Hippocampal formation (tissue), 2 donors: ENCODE measurements around the gene NDFIP2.
A peak's percentile ranks its signal among the peaks of the same experiment; 100 is the strongest.

Source experiments
- DNase-seq, 2 donors: peaks; one replicate each; lab custom pipeline; 2025; lab: John Stamatoyannopoulos, UW

NDFIP2 gene

GRCh38 chr13:79497064-79497463 lies 16.1 kb downstream of the NDFIP2 start:
- DNase-seq = no peak

- no peak for DNase-seq
Measured at GRCh38 chr13:79497852-79498251, 16.9 kb downstream of the NDFIP2 start.

- DNase-seq = no peak
Measured at GRCh38 chr13:79500829-79501228, 19.9 kb downstream of the NDFIP2 start.

- DNase-seq = no peak
Measured at GRCh38 chr13:79501538-79502232, 20.7 kb downstream of the NDFIP2 start.

GRCh38 chr13:79502859-79503468 lies 22.0 kb downstream of the NDFIP2 start:
- DNase-seq = peak in 1 of 2 donors; percentile 48

GRCh38 chr13:79503473-79504017 lies 22.6 kb downstream of the NDFIP2 start:
- DNase-seq = no peak

- DNase-seq = no peak
Measured at GRCh38 chr13:79508224-79508961, 27.4 kb downstream of the NDFIP2 start.

GRCh38 chr13:79511611-79512010 lies 30.7 kb downstream of the NDFIP2 start:
- no peak for DNase-seq

- DNase-seq = no peak
Measured at GRCh38 chr13:79512950-79513349, 32.0 kb downstream of the NDFIP2 start.

- no peak for DNase-seq
Measured at GRCh38 chr13:79516595-79516994, 35.6 kb downstream of the NDFIP2 start.

GRCh38 chr13:79519255-79519654 lies 38.3 kb downstream of the NDFIP2 start:
- no peak for DNase-seq

- no peak for DNase-seq
Measured at GRCh38 chr13:79522583-79522982, 41.6 kb downstream of the NDFIP2 start.

GRCh38 chr13:79525064-79525857 lies 44.3 kb downstream of the NDFIP2 start:
- DNase-seq = peak in 1 of 2 donors; percentile 36

- no peak for DNase-seq
Measured at GRCh38 chr13:79527698-79528097, 46.7 kb downstream of the NDFIP2 start.

GRCh38 chr13:79528356-79528755 lies 47.4 kb downstream of the NDFIP2 start:
- DNase-seq = no peak

GRCh38 chr13:79528759-79529191 lies 47.8 kb downstream of the NDFIP2 start:
- DNase-seq = no peak

GRCh38 chr13:79529817-79530216 lies 48.9 kb downstream of the NDFIP2 start:
- DNase-seq = no peak

- DNase-seq = peak; percentile 27 to 74
Measured at GRCh38 chr13:79530270-79530669, 49.3 kb downstream of the NDFIP2 start.

GRCh38 chr13:79531542-79532254 lies 50.7 kb downstream of the NDFIP2 start:
- no peak for DNase-seq

GRCh38 chr13:79532576-79532975 lies 51.6 kb downstream of the NDFIP2 start:
- no peak for DNase-seq

GRCh38 chr13:79533781-79534400 lies 52.9 kb downstream of the NDFIP2 start:
- DNase-seq = no peak
